ENCODE data around the gene GALR3.

The GALR3 gene

GRCh38 chr22:37816543-37817180 is 6.5 kb upstream of the GALR3 start:
- Histone ChIP-seq H3K27ac (ENCODE audit: extremely low read depth, low read depth, low read length) (no peak overlapping the region), H3K4me3 (ENCODE audit: low read depth, low read length) (no peak overlapping the region), H3K9me3 (ENCODE audit: control insufficient read depth, insufficient read depth, low read depth, low read length) (no peaks in the 10 kb centered on the region), H3K4me1 (ENCODE audit: control insufficient read depth, insufficient read depth, low read length) (peaks cover 3% of the 10 kb centered on the region; the same call in 1 of the 2 replicates), H3K36me3 (ENCODE audit: control insufficient read depth in 2 of 2, insufficient read depth in 1 of 2, low read length in 2 of 2) (peaks cover 0 to 18% of the 10 kb centered on the region in 2 experiments; a peak in 2 of 3 replicates)
- POLR2A ChIA-PET: interaction anchor here (1.2 to 2.2 kb wide), 7 partner anchors 8 to 46 kb away, joined by 5 to 28 read pairs (median 12); partner anchors contain the start of genes ANKRD54 and GCAT
- CTCF ChIA-PET: interaction anchor here (0.6 to 8.1 kb wide), 32 partner anchors 8 to 731 kb away, joined by 3 to 208 read pairs (median 6); partner anchors contain the start of genes ANKRD54 and GCAT
- TF ChIP-seq ZNF311 (tag by site-specific recombination; IDR thresholded peaks at IDR 0.05; ENCODE audit: borderline replicate concordance) (no peak), ZFP37 (tag by site-specific recombination; IDR thresholded peaks at IDR 0.05) (no peak), YY2 (tag by site-specific recombination; IDR thresholded peaks at IDR 0.05) (no peak), ZNF114 (tag by site-specific recombination; IDR thresholded peaks at IDR 0.05) (no peak), ZNF214 (tag by site-specific recombination; IDR thresholded peaks at IDR 0.05; ENCODE audit: borderline replicate concordance) (no peak), KLF17 (tag by site-specific recombination; IDR thresholded peaks at IDR 0.05) (no peak), ZBTB10 (tag by site-specific recombination; IDR thresholded peaks at IDR 0.05) (no peak), ZNF785 (tag by site-specific recombination; IDR thresholded peaks at IDR 0.05) (no peak), ZNF223 (tag by site-specific recombination; IDR thresholded peaks at IDR 0.05) (no peak), ZNF626 (tag by site-specific recombination; IDR thresholded peaks at IDR 0.05) (no peak), ZNF354C (tag by site-specific recombination; IDR thresholded peaks at IDR 0.05; ENCODE audit: borderline replicate concordance, low read depth) (no peak), SCRT1 (tag by site-specific recombination; IDR thresholded peaks at IDR 0.05; ENCODE audit: borderline replicate concordance) (no peak), TSHZ1 (tag by site-specific recombination; IDR thresholded peaks at IDR 0.05; ENCODE audit: borderline replicate concordance) (no peak), ZNF623 (tag by site-specific recombination; IDR thresholded peaks at IDR 0.05) (no peak), ZNF433 (tag by site-specific recombination; IDR thresholded peaks at IDR 0.05; ENCODE audit: low read depth) (no peak), ZNF624 (tag by site-specific recombination; IDR thresholded peaks at IDR 0.05) (no peak), ZSCAN23 (tag by site-specific recombination; IDR thresholded peaks at IDR 0.05) (no peak), ZNF2 (tag by site-specific recombination; IDR thresholded peaks at IDR 0.05) (no peak), ZNF221 (tag by site-specific recombination; IDR thresholded peaks at IDR 0.05; ENCODE audit: borderline replicate concordance) (no peak)

Data from HEK293 (cell line).